DLD1 (cell line): ENCODE results near the gene MYO7B.
"Not testable (repeated sequence)": the region's sequence is repeated elsewhere in the genome, so short reads cannot be mapped to it uniquely, and the experiment has no call there.

Source experiments
- in situ Hi-C: cut with HindIII; loops from 2 replicates; pipeline ENCODE4 v1.10.0; 2017; ENCODE audit warnings: low sequenced_read_pairs

The MYO7B gene

GRCh38 chr2:127523269-127523939 is 12.1 kb upstream of the MYO7B start:
- in situ Hi-C loops, result no loop called here

GRCh38 chr2:127524198-127524834 is 11.2 kb upstream of the MYO7B start:
- in situ Hi-C loops, result not testable (repeated sequence)

GRCh38 chr2:127525691-127526131 is 9.8 kb upstream of the MYO7B start:
- in situ Hi-C loops, result no loop called here

- in situ Hi-C loops, result no loop called here
Observed at GRCh38 chr2:127526132-127527000, 9.1 kb upstream of the MYO7B start, which contains the start of gene IWS1. IWS1 (minus strand) TSS chr2:127526489; CDS start chr2:127526208, 281 bp downstream.

- in situ Hi-C loops, result no loop called here
Observed at GRCh38 chr2:127527001-127527804, 8.3 kb upstream of the MYO7B start.

- in situ Hi-C loops, result no loop called here
Observed at GRCh38 chr2:127528487-127528886, 7.0 kb upstream of the MYO7B start.

- in situ Hi-C loops, result not testable (repeated sequence)
Observed at GRCh38 chr2:127529416-127529815, 6.1 kb upstream of the MYO7B start.

GRCh38 chr2:127530245-127531140 is 5.0 kb upstream of the MYO7B start:
- in situ Hi-C loops, result no loop called here

- in situ Hi-C loops, result no loop called here
Observed at GRCh38 chr2:127531221-127531648, 4.2 kb upstream of the MYO7B start.

GRCh38 chr2:127532296-127532695 is 3.2 kb upstream of the MYO7B start:
- in situ Hi-C loops, result no loop called here

GRCh38 chr2:127535918-127536317 is 435 bp downstream of the MYO7B start:
- in situ Hi-C loops, result no loop called here

- in situ Hi-C loops, result no loop called here
Observed at GRCh38 chr2:127536707-127537541, 1.4 kb downstream of the MYO7B start.

- in situ Hi-C loops, result no loop called here
Observed at GRCh38 chr2:127537644-127538043, 2.2 kb downstream of the MYO7B start.

- in situ Hi-C loops, result no loop called here
Observed at GRCh38 chr2:127541809-127542208, 6.3 kb downstream of the MYO7B start.

GRCh38 chr2:127542231-127542630 is 6.7 kb downstream of the MYO7B start:
- in situ Hi-C loops, result no loop called here

- in situ Hi-C loops, result not testable (repeated sequence)
Observed at GRCh38 chr2:127543013-127543501, 7.6 kb downstream of the MYO7B start.

GRCh38 chr2:127545189-127545588 is 9.7 kb downstream of the MYO7B start:
- in situ Hi-C loops, result no loop called here

GRCh38 chr2:127545796-127546195 is 10.3 kb downstream of the MYO7B start:
- in situ Hi-C loops, result no loop called here

GRCh38 chr2:127546797-127547196 is 11.3 kb downstream of the MYO7B start:
- in situ Hi-C loops, result no loop called here
